ENCODE data around the gene LUC7L2.

LUC7L2 gene

GRCh38 chr7:139394540-139394939 is 34.8 kb downstream of the LUC7L2 start:
- peaks cover 11% of the 10 kb centered on the region; the same call in 1 of the 2 replicates for H3K36me3 ChIP-seq (replicated peaks; ENCODE audit: insufficient read depth, low read length)
- H3K9ac ChIP-seq (ENCODE audit: low read length): no peak overlapping the region
- H3F3A ChIP-seq (ENCODE audit: insufficient read depth, low read length): peaks cover 4% of the 10 kb centered on the region; the same call in 1 of the 2 replicates
- no peak overlapping the region for H3K4me2 ChIP-seq (ENCODE audit: low read depth, low read length)
- no peak for TF ChIP-seq EZH2phosphoT487 (IDR thresholded peaks at IDR 0.05; ENCODE audit: low read length)
- no peak for TF ChIP-seq EZH2 (optimal IDR thresholded peaks at IDR 0.05; ENCODE audit: low read depth, low read length)
- no peak for TF ChIP-seq CTCF (IDR thresholded peaks at IDR 0.05; ENCODE audit: low read length)
- no peaks in the 10 kb centered on the region for H3K9me2 ChIP-seq (replicated peaks; ENCODE audit: insufficient read depth, low read length)
- no peaks in the 10 kb centered on the region for H3K9me3 ChIP-seq (replicated peaks; ENCODE audit: insufficient read depth, low read length)
- H3K27me3 ChIP-seq (replicated peaks; ENCODE audit: insufficient read depth, low read length): no peaks in the 10 kb centered on the region
- H3K79me2 ChIP-seq (ENCODE audit: low read length): peaks cover 92% of the 10 kb centered on the region
- no peak overlapping the region for H3K4me3 ChIP-seq (ENCODE audit: low read length)
- no peak for DNase-seq
- no peak overlapping the region for H3K27ac ChIP-seq (ENCODE audit: low read length)
- no peaks in the 10 kb centered on the region for H3K4me1 ChIP-seq (ENCODE audit: low read length)
- peaks cover 36% of the 10 kb centered on the region for H4K20me1 ChIP-seq (ENCODE audit: insufficient read depth, low read length)
- H2AFZ ChIP-seq (ENCODE audit: low read length): no peak overlapping the region

- peaks cover 11% of the 10 kb centered on the region; the same call in 1 of the 2 replicates for H3K36me3 ChIP-seq (replicated peaks; ENCODE audit: insufficient read depth, low read length)
- H3F3A ChIP-seq (ENCODE audit: insufficient read depth, low read length): 0 out of 2 replicates have a peak, but pooled peaks cover 4% of the 10 kb centered on the region
- no peak overlapping the region for H3K27ac ChIP-seq (ENCODE audit: low read length)
- H3K4me2 ChIP-seq (ENCODE audit: low read depth, low read length): no peak overlapping the region
- H2AFZ ChIP-seq (ENCODE audit: low read length): no peak overlapping the region
- H4K20me1 ChIP-seq (ENCODE audit: insufficient read depth, low read length): peaks cover 36% of the 10 kb centered on the region
- no peak overlapping the region for H3K4me3 ChIP-seq (ENCODE audit: low read length)
- no peak overlapping the region for H3K9ac ChIP-seq (ENCODE audit: low read length)
- H3K9me3 ChIP-seq (replicated peaks; ENCODE audit: insufficient read depth, low read length): no peaks in the 10 kb centered on the region
- H3K27me3 ChIP-seq (replicated peaks; ENCODE audit: insufficient read depth, low read length): no peaks in the 10 kb centered on the region
- H3K79me2 ChIP-seq (ENCODE audit: low read length): peaks cover 85% of the 10 kb centered on the region
- no peaks in the 10 kb centered on the region for H3K4me1 ChIP-seq (ENCODE audit: low read length)
- TF ChIP-seq CTCF (IDR thresholded peaks at IDR 0.05; ENCODE audit: low read length) (no peak), EZH2 (optimal IDR thresholded peaks at IDR 0.05; ENCODE audit: low read depth, low read length) (no peak), EZH2phosphoT487 (IDR thresholded peaks at IDR 0.05; ENCODE audit: low read length) (no peak)
- no peaks in the 10 kb centered on the region for H3K9me2 ChIP-seq (replicated peaks; ENCODE audit: insufficient read depth, low read length)
- no peak for DNase-seq
These were observed 36.7 kb downstream of the LUC7L2 start for GRCh38 chr7:139396323-139396951.

GRCh38 chr7:139397192-139397591 is 37.5 kb downstream of the LUC7L2 start:
- Histone ChIP-seq H3K27ac (ENCODE audit: low read length) (no peak overlapping the region), H3K4me2 (ENCODE audit: low read depth, low read length) (no peak overlapping the region), H3K79me2 (ENCODE audit: low read length) (peaks cover 83% of the 10 kb centered on the region), H4K20me1 (ENCODE audit: insufficient read depth, low read length) (peaks cover 36% of the 10 kb centered on the region), H3K9me2 (replicated peaks; ENCODE audit: insufficient read depth, low read length) (no peaks in the 10 kb centered on the region), H3K9ac (ENCODE audit: low read length) (no peak overlapping the region), H3K27me3 (replicated peaks; ENCODE audit: insufficient read depth, low read length) (no peaks in the 10 kb centered on the region), H2AFZ (ENCODE audit: low read length) (no peak overlapping the region), H3K9me3 (replicated peaks; ENCODE audit: insufficient read depth, low read length) (no peaks in the 10 kb centered on the region), H3K36me3 (replicated peaks; ENCODE audit: insufficient read depth, low read length) (peaks cover 15% of the 10 kb centered on the region), H3K4me3 (ENCODE audit: low read length) (no peak overlapping the region), H3K4me1 (ENCODE audit: low read length) (no peaks in the 10 kb centered on the region), H3F3A (ENCODE audit: insufficient read depth, low read length) (0 out of 2 replicates have a peak, but pooled peaks cover 4% of the 10 kb centered on the region)
- DNase-seq: no peak
- TF ChIP-seq EZH2 (optimal IDR thresholded peaks at IDR 0.05; ENCODE audit: low read depth, low read length) (no peak), CTCF (IDR thresholded peaks at IDR 0.05; ENCODE audit: low read length) (no peak), EZH2phosphoT487 (IDR thresholded peaks at IDR 0.05; ENCODE audit: low read length) (no peak)

Data from MM.1S (cell line).